GM18505 (cell line): Measurements from ENCODE around the gene UNC13A.

Source experiments
- ATAC-seq: cut with Tn5 transposase; IDR thresholded peaks from one replicate; pipeline ENCODE4 v1.9.1; 2021; ENCODE audit not compliant: unreplicated experiment
- POLR2A ChIP-seq: IDR thresholded peaks from 4 replicates; pipeline ENCODE4 v1.6.1; 2011; ENCODE audit warnings: borderline replicate concordance; ENCODE audit not compliant: insufficient read depth, insufficient read length; ENCODE audit errors: extremely low read depth

Gene UNC13A

DNA sequence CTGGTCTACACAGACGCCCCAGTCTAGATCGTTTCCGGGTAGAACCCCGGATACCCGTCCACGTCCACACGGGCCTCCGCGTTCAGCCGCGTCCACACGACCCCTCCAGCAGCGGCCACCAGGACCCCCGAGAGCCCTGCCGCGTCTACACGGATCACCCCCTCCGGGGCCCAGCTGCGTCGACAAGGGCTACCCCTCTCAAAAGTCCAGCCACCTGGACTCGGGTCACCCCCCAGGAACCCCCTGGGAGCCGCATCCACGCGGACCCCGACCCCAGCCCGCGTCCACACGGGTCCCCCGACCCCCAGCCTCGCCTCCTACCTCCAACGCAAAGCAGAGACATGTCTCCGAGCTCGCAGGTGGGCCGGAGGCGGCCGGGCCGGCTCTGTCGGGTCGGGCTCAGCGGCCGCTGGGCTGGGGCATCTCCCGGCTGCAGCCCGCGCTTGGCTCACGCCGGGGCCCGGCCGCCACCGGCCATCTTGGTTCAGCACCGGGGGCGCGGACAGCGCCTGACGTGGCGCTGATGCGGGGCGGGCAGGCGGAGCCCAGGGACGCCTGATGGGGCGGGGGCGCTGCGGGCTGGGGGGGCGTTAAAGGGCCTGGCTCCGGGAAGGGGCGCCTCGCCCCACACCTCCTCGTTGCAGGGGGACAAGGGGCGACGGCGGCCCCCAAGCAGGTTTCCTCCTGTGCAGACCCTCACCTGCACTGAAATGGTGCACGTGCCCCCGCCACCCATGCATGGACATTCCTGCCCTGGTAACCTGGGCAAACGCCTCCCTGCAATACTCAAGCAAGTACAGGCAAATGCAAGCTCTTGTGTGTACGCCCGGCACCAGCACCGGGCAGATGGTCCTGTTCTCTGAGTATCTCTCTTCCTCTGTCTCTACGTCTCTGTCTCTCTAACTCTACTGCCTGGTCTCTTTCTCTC is at the start of gene UNC13A:
TSS of gene UNC13A (minus strand) at position 498 of the 928 bp plus-strand sequence. CDS start at position 343, 155 bp downstream.
- ATAC-seq, result no peak
- TF ChIP-seq POLR2A, result no peak

DNA sequence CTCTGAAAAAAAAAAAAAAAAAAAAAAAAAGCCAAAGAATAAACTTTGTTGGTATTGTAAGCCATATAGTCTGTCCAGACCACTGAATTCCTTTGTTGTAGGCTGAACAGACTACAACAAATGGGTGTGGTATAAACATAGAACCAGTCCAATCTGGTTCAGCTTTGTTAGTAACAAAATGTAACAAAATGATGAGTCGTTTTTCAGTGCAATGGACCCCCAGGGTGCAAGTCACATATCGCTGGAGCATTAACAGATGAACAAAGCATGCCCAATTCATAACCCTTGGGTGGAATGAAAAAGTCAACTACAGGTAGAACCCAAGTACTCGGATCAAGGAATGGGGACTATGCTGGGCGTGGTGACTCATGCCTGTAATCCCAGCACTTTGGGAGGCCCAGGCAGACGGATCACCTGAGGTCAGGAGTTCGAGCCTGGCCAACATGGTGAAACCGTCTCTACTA is 49.6 kb upstream of the UNC13A start:
- ATAC-seq, result no peak
- TF ChIP-seq POLR2A, result no peak

- no peak for ATAC-seq
- no peak for TF ChIP-seq POLR2A
Measured at GRCh38 chr19:17735410-17735809, 47.3 kb upstream of the UNC13A start.

GRCh38 chr19:17734146-17734545 is 46.0 kb upstream of the UNC13A start:
- no peak for ATAC-seq
- TF ChIP-seq POLR2A, result no peak

- ATAC-seq, result no peak
- TF ChIP-seq POLR2A, result no peak
Measured at GRCh38 chr19:17733127-17733526, 45.0 kb upstream of the UNC13A start.

DNA sequence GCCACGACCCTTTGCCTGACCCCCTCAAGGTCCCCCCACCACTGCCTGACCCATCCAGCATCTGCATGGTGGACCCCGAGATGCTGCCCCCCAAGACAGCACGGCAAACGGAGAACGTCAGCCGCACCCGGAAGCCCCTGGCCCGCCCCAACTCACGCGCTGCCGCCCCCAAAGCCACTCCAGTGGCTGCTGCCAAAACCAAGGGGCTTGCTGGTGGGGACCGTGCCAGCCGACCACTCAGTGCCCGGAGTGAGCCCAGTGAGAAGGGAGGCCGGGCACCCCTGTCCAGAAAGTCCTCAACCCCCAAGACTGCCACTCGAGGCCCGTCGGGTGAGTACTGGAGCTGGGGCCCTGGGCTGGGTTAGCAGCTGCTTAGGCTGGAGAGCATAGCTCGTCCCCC is 39.7 kb upstream of the UNC13A start:
- ATAC-seq, result no peak
- no peak for TF ChIP-seq POLR2A

DNA sequence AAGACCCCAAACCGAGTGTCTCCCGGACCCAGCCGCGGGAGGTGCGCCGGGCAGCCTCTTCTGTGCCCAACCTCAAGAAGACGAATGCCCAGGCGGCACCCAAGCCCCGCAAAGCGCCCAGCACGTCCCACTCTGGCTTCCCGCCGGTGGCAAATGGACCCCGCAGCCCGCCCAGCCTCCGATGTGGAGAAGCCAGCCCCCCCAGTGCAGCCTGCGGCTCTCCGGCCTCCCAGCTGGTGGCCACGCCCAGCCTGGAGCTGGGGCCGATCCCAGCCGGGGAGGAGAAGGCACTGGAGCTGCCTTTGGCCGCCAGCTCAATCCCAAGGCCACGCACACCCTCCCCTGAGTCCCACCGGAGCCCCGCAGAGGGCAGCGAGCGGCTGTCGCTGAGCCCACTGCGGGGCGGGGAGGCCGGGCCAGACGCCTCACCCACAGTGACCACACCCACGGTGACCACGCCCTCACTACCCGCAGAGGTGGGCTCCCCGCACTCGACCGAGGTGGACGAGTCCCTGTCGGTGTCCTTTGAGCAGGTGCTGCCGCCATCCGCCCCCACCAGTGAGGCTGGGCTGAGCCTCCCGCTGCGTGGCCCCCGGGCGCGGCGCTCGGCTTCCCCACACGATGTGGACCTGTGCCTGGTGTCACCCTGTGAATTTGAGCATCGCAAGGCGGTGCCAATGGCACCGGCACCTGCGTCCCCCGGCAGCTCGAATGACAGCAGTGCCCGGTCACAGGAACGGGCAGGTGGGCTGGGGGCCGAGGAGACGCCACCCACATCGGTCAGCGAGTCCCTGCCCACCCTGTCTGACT is 39.0 kb upstream of the UNC13A start:
- no peak for ATAC-seq

GRCh38 chr19:17726136-17726741 is 38.1 kb upstream of the UNC13A start:
- no peak for ATAC-seq
- TF ChIP-seq POLR2A, result no peak

More for the DNA sequence above, 39.0 kb upstream of the UNC13A start:
- no peak for TF ChIP-seq POLR2A

DNA sequence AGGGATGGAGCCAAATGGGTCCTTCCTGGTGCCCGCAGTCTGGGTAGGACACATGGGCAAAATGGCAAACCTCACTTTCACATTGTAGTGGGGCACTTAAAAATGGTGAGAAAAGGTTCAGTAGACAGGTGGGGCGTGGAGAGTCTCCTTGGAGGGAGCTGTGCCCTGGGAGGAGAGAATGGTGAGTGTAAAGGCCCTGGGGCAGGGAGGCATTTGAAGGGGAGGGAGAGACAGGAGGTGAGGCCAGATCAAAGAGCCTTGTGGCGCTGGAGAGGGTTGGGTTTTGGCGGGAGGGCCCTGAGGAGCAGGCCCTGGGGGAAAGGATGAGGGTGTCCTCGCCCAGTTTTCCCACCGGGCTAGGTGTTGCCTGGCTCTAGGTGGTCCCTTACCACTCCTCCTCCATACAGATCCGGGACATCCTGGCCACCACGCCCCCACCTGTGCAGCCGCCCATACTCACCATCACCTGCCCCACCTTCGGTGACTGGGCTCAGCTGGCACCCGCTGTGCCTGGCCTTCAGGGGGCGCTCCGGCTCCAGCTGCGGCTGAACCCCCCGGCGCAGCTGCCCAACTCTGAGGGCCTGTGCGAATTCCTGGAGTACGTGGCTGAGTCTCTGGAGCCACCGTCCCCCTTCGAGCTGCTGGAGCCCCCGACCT is 37.4 kb upstream of the UNC13A start:
- TF ChIP-seq POLR2A, result no peak
- ATAC-seq, result no peak

DNA sequence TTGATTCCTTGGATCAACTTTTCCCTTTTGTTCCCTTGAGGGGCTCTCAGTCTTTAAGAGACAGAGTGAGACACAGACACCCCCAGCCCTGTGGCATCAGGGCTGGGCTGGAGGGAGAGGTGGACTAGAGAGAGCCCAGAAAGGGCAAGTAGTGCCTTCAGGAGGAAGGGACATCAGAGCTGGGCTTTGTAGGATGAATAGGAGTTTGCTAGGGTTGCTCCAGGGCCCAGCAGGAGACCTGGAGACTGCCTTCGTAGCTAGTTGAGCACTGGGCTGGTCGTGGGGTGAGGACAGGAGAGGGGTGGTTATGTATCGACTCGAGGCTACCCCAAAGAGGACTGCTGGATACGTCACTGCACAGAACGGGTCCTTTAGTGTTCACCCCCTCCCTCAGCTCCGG is 36.5 kb upstream of the UNC13A start:
- ATAC-seq, result no peak
- no peak for TF ChIP-seq POLR2A

GRCh38 chr19:17722655-17723240 is 34.6 kb upstream of the UNC13A start:
- no peak for ATAC-seq
- TF ChIP-seq POLR2A, result no peak

DNA sequence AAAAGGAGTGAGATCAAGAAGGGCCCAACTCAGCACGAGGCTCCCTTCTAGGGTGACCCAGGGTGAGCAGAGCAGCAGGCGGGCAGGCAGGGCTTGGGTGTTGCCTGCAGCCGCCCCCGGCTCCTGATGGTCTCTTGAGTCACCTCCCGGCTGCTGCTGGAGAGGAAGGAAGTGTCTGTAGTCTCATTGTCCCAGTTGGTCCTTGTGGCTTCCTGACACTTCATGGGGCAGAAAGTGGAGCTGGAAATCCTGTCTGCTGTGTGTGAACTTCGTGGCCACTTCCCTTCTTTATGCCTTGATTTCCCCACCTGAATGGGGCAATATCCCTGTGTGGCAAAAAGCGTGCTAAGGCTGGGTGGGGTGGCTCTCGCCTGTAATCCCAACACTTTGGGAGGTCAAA is 33.7 kb upstream of the UNC13A start:
- TF ChIP-seq POLR2A, result no peak
- no peak for ATAC-seq

GRCh38 chr19:17721111-17721628 is 33.0 kb upstream of the UNC13A start:
- ATAC-seq, result no peak
- TF ChIP-seq POLR2A, result no peak

GRCh38 chr19:17720440-17720839 is 32.3 kb upstream of the UNC13A start:
- no peak for ATAC-seq

More at GRCh38 chr19:17720440-17720839, 32.3 kb upstream of the UNC13A start:
- no peak for TF ChIP-seq POLR2A
